PFSK-1 (cell line): ENCODE measurements around the gene KRTAP8-1.

Experiments used
- FOXP2 ChIP-seq: optimal IDR thresholded peaks from 2 replicates; pipeline ENCODE3; 2011; ENCODE audit warnings: borderline replicate concordance, control low read depth, inconsistent platforms; ENCODE audit not compliant: insufficient read depth; ENCODE audit errors: extremely low read length, extremely low read depth
- POLR2AphosphoS5 ChIP-seq: IDR thresholded peaks from 2 replicates; pipeline ENCODE4 v1.6.1; 2012; ENCODE audit warnings: low read depth, mild to moderate bottlenecking, control low read depth, low read length, moderate library complexity
- REST ChIP-seq, 2 experiments: IDR thresholded peaks; 2 replicates each; pipeline versions ENCODE4 v1.6.1 to v1.8.0; 2011 to 2012; ENCODE audit warnings: low read depth in 2 of 2, low read length in 2 of 2, control low read depth in 1 of 2, inconsistent platforms in 1 of 2, mild to moderate bottlenecking in 1 of 2, moderate library complexity in 1 of 2; ENCODE audit not compliant: insufficient read depth in 1 of 2
- SIN3A ChIP-seq: IDR thresholded peaks from 2 replicates; pipeline ENCODE4 v1.6.1; 2012; ENCODE audit warnings: mild to moderate bottlenecking, low read length, moderate library complexity, borderline replicate concordance; ENCODE audit not compliant: insufficient read depth
- TAF1 ChIP-seq: IDR thresholded peaks from 2 replicates; pipeline ENCODE4 v1.6.1; 2012; ENCODE audit warnings: low read length, control low read depth, borderline replicate concordance; ENCODE audit not compliant: insufficient read depth

Gene KRTAP8-1

GRCh38 chr21:30831194-30831765, 18.2 kb upstream of the KRTAP8-1 start:
- TF ChIP-seq POLR2AphosphoS5 (no peak), REST (IDR thresholded peaks at IDR 0.05; ENCODE audit: insufficient read depth in 1 of 2, low read depth in 2 of 2, low read length in 2 of 2) (no peak), TAF1 (no peak), FOXP2 (no peak), SIN3A (no peak)

DNA sequence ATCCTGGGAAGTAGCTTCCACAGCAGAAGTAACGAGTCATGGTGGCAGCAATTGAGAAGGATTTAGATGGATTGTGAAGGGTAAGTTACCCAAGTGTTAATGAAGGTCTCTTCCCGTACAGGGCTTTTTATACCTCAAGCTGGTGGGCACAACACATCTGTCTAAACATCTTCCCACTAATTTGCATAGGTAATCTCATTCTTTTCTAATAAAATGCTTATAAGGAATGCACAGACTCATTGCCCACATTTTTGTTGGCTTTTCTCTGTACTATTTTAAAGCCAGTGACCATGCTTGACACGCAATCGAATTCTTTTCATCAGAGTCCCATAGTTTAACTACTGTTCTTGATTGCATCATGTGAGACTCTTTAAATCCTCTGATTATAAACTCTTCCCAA, 16.6 kb upstream of the KRTAP8-1 start, which contains the start of gene KRTAP7-1:
TSS of gene KRTAP7-1 (minus strand) at position 101 of the 400 bp plus-strand sequence. CDS start at position 40, 61 bp downstream.
- TF ChIP-seq SIN3A (no peak), REST (IDR thresholded peaks at IDR 0.05; ENCODE audit: insufficient read depth in 1 of 2, low read depth in 2 of 2, low read length in 2 of 2) (no peak), FOXP2 (no peak), POLR2AphosphoS5 (no peak)

DNA sequence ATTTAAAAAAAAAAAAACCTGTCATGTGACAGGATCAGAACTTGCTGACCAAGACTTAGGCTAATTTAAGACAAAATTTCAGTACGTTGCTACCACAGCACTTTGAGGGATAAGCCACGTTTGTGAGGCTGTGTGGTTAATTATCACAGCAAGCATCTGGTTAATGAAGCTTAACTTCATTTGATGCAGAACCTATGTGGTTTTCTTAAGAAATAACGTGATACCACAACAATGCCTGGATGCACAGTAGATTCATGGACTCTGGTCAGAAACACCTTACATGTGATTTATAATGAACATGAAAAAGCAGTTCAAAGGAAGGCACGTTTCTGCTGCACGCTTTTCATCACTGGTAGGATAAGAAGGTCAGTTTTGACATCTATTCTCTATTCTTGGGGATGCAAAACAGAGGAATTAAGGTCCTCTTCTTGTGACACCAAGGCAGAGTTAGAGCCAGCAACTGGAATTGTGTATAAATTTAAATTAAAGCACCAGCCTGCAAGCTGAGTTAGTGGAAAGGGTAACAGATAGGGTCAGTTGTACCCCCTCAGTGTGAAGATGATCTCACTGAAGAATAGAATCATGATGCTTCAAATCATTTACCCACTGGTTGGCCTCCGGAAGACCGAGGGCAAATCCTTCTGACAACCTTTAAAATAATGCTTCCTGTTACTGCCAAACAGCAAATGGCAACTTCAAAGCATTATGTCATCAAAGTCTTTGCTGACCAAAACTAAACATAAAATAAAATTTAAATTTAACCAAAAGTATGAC, 6.0 kb upstream of the KRTAP8-1 start:
- TF ChIP-seq FOXP2: no peak

GRCh38 chr21:30800605-30801004, 12.5 kb downstream of the KRTAP8-1 start:
- TF ChIP-seq SIN3A: no peak
- TF ChIP-seq POLR2AphosphoS5: no peak
- no peak for TF ChIP-seq REST (IDR thresholded peaks at IDR 0.05; ENCODE audit: insufficient read depth in 1 of 2, low read depth in 2 of 2, low read length in 2 of 2)
- no peak for TF ChIP-seq TAF1
- no peak for TF ChIP-seq FOXP2

GRCh38 chr21:30793581-30794314, 19.3 kb downstream of the KRTAP8-1 start:
- TF ChIP-seq POLR2AphosphoS5 (no peak), SIN3A (no peak), FOXP2 (no peak), TAF1 (no peak), REST (IDR thresholded peaks at IDR 0.05; ENCODE audit: insufficient read depth in 1 of 2, low read depth in 2 of 2, low read length in 2 of 2) (no peak)
